Iris pigment epithelial cell (primary cell): ENCODE measurements around the gene CDK15.
"Not testable (repeated sequence)": the region's sequence is repeated elsewhere in the genome, so short reads cannot be mapped to it uniquely, and the experiment has no call there.

Source experiments
- DNase-seq: peaks from one replicate; pipeline ENCODE4 v3.0.0-alpha.2; 2011; ENCODE audit warnings: low read depth

CDK15 gene

GRCh38 chr2:201830666-201831065, 24.3 kb downstream of the CDK15 start:
- no peak for DNase-seq

DNA sequence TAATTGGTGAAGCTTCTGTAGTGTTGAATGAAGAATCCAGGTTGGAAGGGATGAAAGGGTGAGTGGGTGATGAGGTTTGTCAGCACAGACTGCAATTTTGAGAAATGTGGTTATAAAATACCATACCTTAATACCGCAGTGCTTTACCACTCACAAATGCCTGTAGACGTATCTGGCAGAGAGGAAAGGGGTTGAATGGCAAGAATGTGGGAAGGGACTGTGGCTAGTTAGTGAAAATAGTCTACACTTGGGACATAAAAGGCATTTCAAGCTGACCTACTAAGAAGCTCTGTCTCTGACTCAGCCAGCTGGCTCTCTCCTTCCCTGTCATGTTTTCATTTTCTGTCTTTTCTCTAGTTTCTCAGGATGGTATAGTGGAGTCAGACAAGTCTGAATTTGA, 25.1 kb downstream of the CDK15 start:
- DNase-seq = peak; percentile 84

DNA sequence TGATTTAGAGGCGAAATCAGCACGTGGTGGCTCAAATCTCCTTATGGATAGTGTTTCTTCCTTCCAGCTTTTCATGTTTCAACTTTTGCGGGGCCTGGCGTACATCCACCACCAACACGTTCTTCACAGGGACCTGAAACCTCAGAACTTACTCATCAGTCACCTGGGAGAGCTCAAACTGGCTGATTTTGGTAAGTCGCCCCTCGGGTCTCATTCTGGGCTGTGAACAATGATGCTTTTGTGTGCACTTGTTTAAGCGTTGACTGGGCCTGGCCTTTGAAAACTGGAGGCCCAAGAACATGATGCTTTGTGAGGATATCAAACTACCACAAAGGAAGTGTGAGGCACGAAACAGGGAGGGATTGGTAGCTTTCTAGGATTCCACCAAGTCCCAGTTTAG, 27.4 kb downstream of the CDK15 start:
- DNase-seq = no peak

DNA sequence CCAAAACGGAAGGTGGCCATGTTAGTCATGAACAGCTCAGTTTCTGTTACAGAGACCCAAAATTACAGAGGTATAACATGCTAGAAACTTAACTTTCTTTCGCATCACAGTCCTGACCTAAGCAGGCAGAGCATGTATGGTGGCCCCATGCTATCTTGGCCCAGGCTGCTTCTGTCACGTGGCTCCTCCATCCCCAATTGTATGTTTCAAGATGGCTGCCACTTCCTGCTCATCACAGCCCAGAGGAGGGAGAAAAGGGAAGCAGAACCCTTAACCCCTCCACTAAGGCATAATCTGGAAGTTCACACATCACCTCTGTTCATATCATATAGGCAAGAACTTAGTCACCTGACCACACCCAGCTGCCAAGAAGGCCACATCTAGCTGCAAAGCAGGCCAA, 28.7 kb downstream of the CDK15 start:
- DNase-seq = no peak

- DNase-seq = no peak
These were observed 31.1 kb downstream of the CDK15 start for GRCh38 chr2:201837391-201837790.

GRCh38 chr2:201837824-201838431, 31.6 kb downstream of the CDK15 start:
- DNase-seq = no peak

- peak; percentile 31 for DNase-seq
These were observed 33.4 kb downstream of the CDK15 start for GRCh38 chr2:201839727-201840126.

GRCh38 chr2:201840726-201841125, 34.4 kb downstream of the CDK15 start:
- no peak for DNase-seq

- no peak for DNase-seq
These were observed 36.0 kb downstream of the CDK15 start for GRCh38 chr2:201842131-201842860.

GRCh38 chr2:201844922-201845321, 38.6 kb downstream of the CDK15 start:
- not testable (repeated sequence) for DNase-seq

DNA sequence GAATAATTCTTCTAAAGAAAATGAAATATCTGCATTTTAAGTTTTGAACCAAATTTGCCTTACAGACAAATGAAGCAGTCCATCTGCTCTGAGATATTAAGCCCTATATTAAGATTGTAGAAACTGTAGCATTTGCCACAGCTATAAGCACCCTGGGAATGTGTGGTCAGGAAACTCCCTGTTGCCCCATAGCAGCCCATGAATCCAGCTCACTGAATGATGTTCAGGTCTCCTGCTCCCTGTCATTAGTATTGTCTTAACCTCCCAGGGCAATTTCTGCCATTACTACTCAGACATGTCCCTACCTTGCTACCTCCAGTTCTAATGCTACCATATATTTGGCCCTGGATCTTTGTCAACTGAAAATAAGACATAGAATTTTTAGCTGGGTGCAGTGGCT, 41.1 kb downstream of the CDK15 start:
- DNase-seq = peak; percentile 49

GRCh38 chr2:201852462-201852861, 46.1 kb downstream of the CDK15 start:
- no peak for DNase-seq

GRCh38 chr2:201852878-201853415, 46.6 kb downstream of the CDK15 start:
- DNase-seq = peak; percentile 24

GRCh38 chr2:201854221-201854801, 48.0 kb downstream of the CDK15 start:
- DNase-seq = peak; percentile 99

- DNase-seq = peak; percentile 71
These were observed 48.5 kb downstream of the CDK15 start for GRCh38 chr2:201854841-201855240.

DNA sequence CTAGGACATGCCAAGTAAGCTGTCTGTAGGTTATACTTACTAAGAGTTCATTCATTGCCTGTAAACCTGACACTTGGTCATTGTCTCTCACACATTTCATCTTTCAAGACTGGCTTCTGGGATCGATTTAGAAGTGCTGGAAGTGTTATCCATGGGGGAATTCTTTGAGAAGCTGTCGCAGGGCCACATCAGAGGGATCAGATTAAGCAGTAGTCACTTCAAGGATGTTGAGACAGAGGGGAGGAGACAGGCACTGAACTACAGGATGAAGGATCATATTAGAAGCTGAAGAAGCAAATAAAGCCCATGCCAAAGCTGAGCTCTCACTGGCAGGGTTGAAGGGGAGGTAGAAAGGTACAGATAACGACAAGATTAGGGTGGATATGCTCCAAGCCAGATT, 49.0 kb downstream of the CDK15 start:
- peak; percentile 11 for DNase-seq

DNA sequence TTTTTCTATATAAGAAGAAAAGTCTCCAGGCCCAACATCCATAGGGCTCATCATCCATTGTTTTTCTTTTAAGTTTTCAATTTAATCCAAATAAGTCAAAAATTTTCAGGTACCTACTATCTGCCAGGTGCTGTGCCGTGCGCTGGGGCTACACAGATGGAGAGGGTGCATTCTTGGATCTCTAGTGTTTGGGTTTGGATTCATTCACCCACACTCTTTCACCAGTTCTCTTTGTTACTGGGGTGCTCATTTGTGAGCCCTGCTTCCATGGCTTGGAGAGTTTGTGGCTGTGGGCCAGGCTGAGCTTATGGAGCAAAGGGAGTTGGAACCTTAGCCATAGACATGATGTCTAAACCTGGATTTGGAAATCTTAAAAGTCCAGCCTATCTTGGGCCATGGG, 51.0 kb downstream of the CDK15 start:
- no peak for DNase-seq

- peak; percentile 42 for DNase-seq
These were observed 52.2 kb downstream of the CDK15 start for GRCh38 chr2:201858281-201859184.

GRCh38 chr2:201859949-201860348, 53.6 kb downstream of the CDK15 start:
- DNase-seq = peak; percentile 43

DNA sequence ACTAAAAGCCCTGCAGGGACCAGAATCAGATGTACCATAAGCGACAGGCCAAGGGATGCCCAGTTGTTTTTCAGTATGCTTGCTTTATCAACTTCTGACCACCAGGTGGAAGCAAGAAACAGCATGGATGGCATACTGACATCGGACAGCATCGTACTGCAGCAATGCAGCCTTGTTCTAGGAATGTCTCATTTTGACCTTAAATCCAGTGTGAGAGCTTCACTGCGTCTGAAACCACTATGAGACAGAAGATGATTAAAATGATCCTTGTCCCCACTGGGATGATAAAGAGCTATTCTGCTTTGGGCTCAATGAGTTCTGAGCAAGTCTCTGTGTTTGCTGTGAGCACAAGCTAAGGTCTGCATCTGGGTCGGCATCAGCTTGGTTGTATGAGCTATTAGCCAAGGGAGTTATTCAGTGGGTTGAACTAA, 54.3 kb downstream of the CDK15 start:
- peak; percentile 85 for DNase-seq

- DNase-seq = no peak
These were observed 56.5 kb downstream of the CDK15 start for GRCh38 chr2:201862843-201863242.
